ENCODE data around the gene MAGEB10.

Gene MAGEB10

GRCh38 chrX:27815209-27815608 is 7.4 kb downstream of the MAGEB10 start:
- TF ChIP-seq CTCF (IDR thresholded peaks at IDR 0.05): no peak
- TF ChIP-seq ZFX (IDR thresholded peaks at IDR 0.05; ENCODE audit: borderline replicate concordance): no peak

GRCh38 chrX:27823812-27824211 is 16.0 kb downstream of the MAGEB10 start:
- TF ChIP-seq CTCF (IDR thresholded peaks at IDR 0.05) (no peak), ZFX (IDR thresholded peaks at IDR 0.05; ENCODE audit: borderline replicate concordance) (no peak)
- no peak overlapping the region for H3K27ac ChIP-seq

More at GRCh38 chrX:27815209-27815608, 7.4 kb downstream of the MAGEB10 start:
- no peak overlapping the region for H3K27ac ChIP-seq

- TF ChIP-seq ZFX (IDR thresholded peaks at IDR 0.05; ENCODE audit: borderline replicate concordance) (no peak), CTCF (IDR thresholded peaks at IDR 0.05) (no peak)
- no peak overlapping the region for H3K27ac ChIP-seq
Measured at GRCh38 chrX:27838185-27838584, 30.4 kb downstream of the MAGEB10 start.

GRCh38 chrX:27840881-27841280 is 33.1 kb downstream of the MAGEB10 start:
- no peak overlapping the region for H3K27ac ChIP-seq

GRCh38 chrX:27842859-27843258 is 35.1 kb downstream of the MAGEB10 start:
- TF ChIP-seq CTCF (IDR thresholded peaks at IDR 0.05) (no peak), ZFX (IDR thresholded peaks at IDR 0.05; ENCODE audit: borderline replicate concordance) (no peak)
- H3K27ac ChIP-seq: no peak overlapping the region

More at GRCh38 chrX:27840881-27841280, 33.1 kb downstream of the MAGEB10 start:
- TF ChIP-seq ZFX (IDR thresholded peaks at IDR 0.05; ENCODE audit: borderline replicate concordance) (no peak), CTCF (IDR thresholded peaks at IDR 0.05) (no peak)

GRCh38 chrX:27860337-27860736 is 52.5 kb downstream of the MAGEB10 start:
- H3K27ac ChIP-seq: no peak overlapping the region
- TF ChIP-seq CTCF (IDR thresholded peaks at IDR 0.05) (no peak), ZFX (IDR thresholded peaks at IDR 0.05; ENCODE audit: borderline replicate concordance) (no peak)

GRCh38 chrX:27863809-27864208 is 56.0 kb downstream of the MAGEB10 start:
- no peak overlapping the region for H3K27ac ChIP-seq
- no peak for TF ChIP-seq CTCF (IDR thresholded peaks at IDR 0.05)

Data from 22Rv1 (cell line).